Gastrocnemius medialis (tissue), 4 donors: Measurements from ENCODE around the gene STS. TPM values are rescaled to one million over a fixed set of nuclear protein-coding genes. Genes with fewer than 3 reads are reported as not detected.

Experiments used
- ATAC-seq, 2 donors: fragments of 150-250 bp; one replicate each; pipeline ENCODE4 v1.9.1; 2016
- DNase-seq, 2 donors: peaks; one replicate each; pipeline ENCODE4 v3.0.0-alpha.2; 2019
- H3K27ac ChIP-seq, 4 donors: fragments of 200-600 bp; sonication (generic); 1 replicate in 1 of 4; 2 replicates in 3 of 4; pipeline ENCODE4 v1.5.1; 2016 to 2018; ENCODE audit warnings: mild to moderate bottlenecking in 2 of 4, moderate library complexity in 1 of 4
- H3K27me3 ChIP-seq, 3 donors: fragments of 200-600 bp; sonication (generic) in 2 of 3; 1 replicate in 1 of 3; 2 replicates in 2 of 3; pipeline versions ENCODE4 v1.5.1 to v1.6.0; 2016 to 2019; ENCODE audit warnings: mild to moderate bottlenecking in 1 of 3, moderate library complexity in 1 of 3
- H3K36me3 ChIP-seq, 2 donors: fragments of 200-600 bp; sonication (generic) in 1 of 2; one replicate each; pipeline ENCODE4 v1.5.1; 2017 to 2018
- H3K4me1 ChIP-seq, 2 donors: fragments of 200-600 bp; sonication (generic) in 1 of 2; one replicate each; pipeline ENCODE4 v1.5.1; 2016 to 2017; ENCODE audit warnings: mild to moderate bottlenecking in 2 of 2
- H3K4me3 ChIP-seq, 4 donors: fragments of 200-600 bp; sonication (generic) in 3 of 4; 1 replicate in 1 of 4; 2 replicates in 3 of 4; pipeline ENCODE4 v1.5.1; 2016 to 2019; ENCODE audit warnings: mild to moderate bottlenecking in 2 of 4
- H3K9me3 ChIP-seq, 3 donors: fragments of 200-600 bp; sonication (generic) in 2 of 3; 1 replicate in 1 of 3; 2 replicates in 2 of 3; pipeline ENCODE4 v1.5.1; 2016 to 2019
- CTCF ChIP-seq, 5 experiments: fragments of 450-650 bp in 3 of 5; fragments of 200-600 bp in 2 of 5; sonication (generic) in 2 of 5; IDR thresholded peaks in 4 of 5; conservative IDR thresholded peaks in 1 of 5; 1 replicate in 4 of 5; 2 replicates in 1 of 5; pipeline ENCODE4 v1.5.1; 2016 to 2019; ENCODE audit warnings: antibody characterized with exemption in 5 of 5, mild to moderate bottlenecking in 3 of 5, moderate library complexity in 3 of 5
- POLR2A ChIP-seq, 2 donors: fragments of 450-650 bp; IDR thresholded peaks; one replicate each; pipeline ENCODE4 v1.6.1; 2017; ENCODE audit warnings: antibody characterized with exemption in 2 of 2, mild to moderate bottlenecking in 2 of 2, moderate library complexity in 2 of 2
- in situ Hi-C, 4 donors: fragments of 200-750 bp; cut with MboI; loops; one replicate each; pipeline versions ENCODE4 v1.15.0 to v1.8.0; 2017; ENCODE audit warnings: low sequenced_read_pairs in 4 of 4
- intact Hi-C: fragments of 100-400 bp; cut with DNase I; formaldehyde crosslinking; loops from one replicate; pipeline ENCODE4 v1.15.1; 2023; ENCODE audit warnings: low total_unique reads
- total RNA-seq, 4 donors: library from RNA; depleted of rRNA; stranded (reverse); fragments of >200 nt; gene quantifications; one replicate each; pipeline versions ENCODE4 v1.1.0 to v1.2.3, GENCODE V29; 2016

The STS gene
- 1 to 10 TPM; 1.7 to 6.7 (median 4.4) TPM for total RNA-seq

GRCh38 chrX:7147413-7147977 is at the start of gene STS:
STS (plus strand) TSS chrX:7147712; CDS start chrX:7253200, 105,488 bp downstream.
- Histone ChIP-seq H3K4me3 (peak within 1 kb of the TSS; percentile 73 to 94 (median 80)), H3K27me3 (no peaks in the 10 kb centered on the region), H3K9me3 (no peaks in the 10 kb centered on the region), H3K27ac (peak within 1 kb of the TSS; percentile 84 to 91 (median 86)), H3K4me1 (peaks cover 0 to 14% of the 10 kb centered on the region in 2 donors), H3K36me3 (no peaks in the 10 kb centered on the region)
- in situ Hi-C loops: no loop called here
- peak in 1 of 2 donors; percentile 12 for DNase-seq
- ATAC-seq: peak; percentile 50
- intact Hi-C loops: loop anchor here (5.0 to 10.0 kb wide), 2 partner anchors 93 to 780 kb away; partner anchors contain the start of gene PNPLA4
- TF ChIP-seq POLR2A (IDR thresholded peaks at IDR 0.05): no peak
- TF ChIP-seq CTCF (IDR thresholded peaks at IDR 0.05 in 4 of 5, conservative IDR thresholded peaks at IDR 0.05 in 1 of 5): no peak

GRCh38 chrX:7100022-7100421 is 47.5 kb upstream of the STS start:
- Histone ChIP-seq H3K4me1 (no peaks in the 10 kb centered on the region), H3K4me3 (no peak overlapping the region), H3K27ac (no peak overlapping the region), H3K27me3 (no peaks in the 10 kb centered on the region), H3K9me3 (no peaks in the 10 kb centered on the region), H3K36me3 (peaks cover 0 to 18% of the 10 kb centered on the region in 2 donors)
- ATAC-seq: no peak
- TF ChIP-seq POLR2A (IDR thresholded peaks at IDR 0.05) (no peak), CTCF (IDR thresholded peaks at IDR 0.05 in 4 of 5, conservative IDR thresholded peaks at IDR 0.05 in 1 of 5) (no peak)
- DNase-seq: no peak
- in situ Hi-C loops (no loop called here), intact Hi-C loops (no loop called here)

- TF ChIP-seq POLR2A (IDR thresholded peaks at IDR 0.05): no peak
- TF ChIP-seq CTCF (IDR thresholded peaks at IDR 0.05 in 4 of 5, conservative IDR thresholded peaks at IDR 0.05 in 1 of 5): no peak
- intact Hi-C loops: no loop called here
- H3K4me3 ChIP-seq: no peak overlapping the region
- DNase-seq (no peak), ATAC-seq (no peak)
- no peak overlapping the region for H3K27ac ChIP-seq
- no peaks in the 10 kb centered on the region for H3K9me3 ChIP-seq
- in situ Hi-C loops: no loop called here
- no peaks in the 10 kb centered on the region for H3K27me3 ChIP-seq
- H3K4me1 ChIP-seq: no peaks in the 10 kb centered on the region
- peaks cover 0 to 24% of the 10 kb centered on the region in 2 donors for H3K36me3 ChIP-seq
Observed at GRCh38 chrX:7102119-7102518, 45.4 kb upstream of the STS start.

DNA sequence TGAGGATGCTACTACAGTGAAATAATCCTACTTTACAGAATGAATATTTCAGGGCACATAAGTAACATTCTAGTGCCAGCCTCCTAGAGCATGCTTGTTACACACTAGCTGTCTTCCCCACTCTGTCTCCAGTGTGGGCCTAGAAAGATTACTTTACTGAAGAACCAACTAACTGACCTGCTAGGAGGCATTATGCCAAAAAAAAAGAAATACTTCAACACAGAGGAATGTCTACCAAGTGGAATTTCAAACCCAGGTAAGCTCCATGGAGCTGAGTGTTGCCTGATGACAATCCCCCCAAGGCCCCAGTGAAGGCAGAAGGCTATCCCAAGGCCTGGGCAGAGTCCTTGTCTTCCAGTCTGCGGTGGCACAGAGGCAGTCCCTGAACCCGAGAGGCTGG is 40.9 kb upstream of the STS start:
- no peak for DNase-seq
- no peak overlapping the region for H3K27ac ChIP-seq
- H3K4me3 ChIP-seq: no peak overlapping the region
- H3K36me3 ChIP-seq: peaks cover 0 to 24% of the 10 kb centered on the region in 2 donors
- H3K27me3 ChIP-seq: no peaks in the 10 kb centered on the region
- intact Hi-C loops: no loop called here
- H3K9me3 ChIP-seq: no peaks in the 10 kb centered on the region
- ATAC-seq: no peak
- in situ Hi-C loops: no loop called here
- TF ChIP-seq CTCF (IDR thresholded peaks at IDR 0.05 in 4 of 5, conservative IDR thresholded peaks at IDR 0.05 in 1 of 5) (no peak), POLR2A (IDR thresholded peaks at IDR 0.05) (no peak)
- no peaks in the 10 kb centered on the region for H3K4me1 ChIP-seq

DNA sequence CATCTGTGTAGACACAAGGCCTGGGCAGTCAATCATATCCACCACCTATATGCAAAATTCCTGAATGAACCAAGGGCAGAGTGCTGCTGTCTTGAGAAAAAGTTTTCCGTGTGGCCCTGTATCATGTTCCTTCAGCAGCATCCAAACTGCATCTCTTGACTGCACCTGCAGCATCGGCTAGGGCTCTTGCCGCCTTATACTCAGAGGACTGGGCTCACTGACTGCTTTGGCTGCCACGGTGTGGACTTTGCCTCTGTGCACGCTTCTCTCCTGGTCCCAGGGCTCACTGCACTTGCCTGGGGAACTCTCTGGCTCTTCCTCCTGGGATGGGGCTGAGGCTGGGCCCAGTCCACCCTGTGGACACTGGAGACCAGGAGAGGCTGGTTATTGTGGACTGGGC is 39.5 kb upstream of the STS start:
- ATAC-seq (no peak), DNase-seq (no peak)
- Histone ChIP-seq H3K36me3 (peaks cover 0 to 21% of the 10 kb centered on the region in 2 donors), H3K27ac (no peak overlapping the region), H3K27me3 (no peaks in the 10 kb centered on the region), H3K4me1 (no peaks in the 10 kb centered on the region), H3K4me3 (no peak overlapping the region), H3K9me3 (no peaks in the 10 kb centered on the region)
- intact Hi-C loops: no loop called here
- TF ChIP-seq CTCF (IDR thresholded peaks at IDR 0.05 in 4 of 5, conservative IDR thresholded peaks at IDR 0.05 in 1 of 5): no peak
- no peak for TF ChIP-seq POLR2A (IDR thresholded peaks at IDR 0.05)
- in situ Hi-C loops: no loop called here
